KMS-11 (cell line): ENCODE data around the gene AXDND1.

ENCODE experiments used
- H2AFZ ChIP-seq: fragments of 200-600 bp; sonication (generic); 2 replicates; pipeline ENCODE4 v1.6.1; 2016; ENCODE audit warnings: antibody characterized with exemption, mixed run types, low read depth
- H3K27ac ChIP-seq: fragments of 200-600 bp; sonication (generic); 2 replicates; pipeline ENCODE4 v1.6.1; 2016; ENCODE audit warnings: mild to moderate bottlenecking, mixed run types
- H3K27me3 ChIP-seq: fragments of 200-600 bp; sonication (generic); 2 replicates; pipeline ENCODE4 v1.6.1; 2017; ENCODE audit warnings: mild to moderate bottlenecking, low read depth, mixed run types, moderate library complexity; ENCODE audit not compliant: insufficient read depth
- H3K36me3 ChIP-seq: fragments of 200-600 bp; sonication (generic); 2 replicates; pipeline ENCODE4 v1.6.1; 2017; ENCODE audit warnings: mild to moderate bottlenecking, mixed run types; ENCODE audit not compliant: insufficient read depth
- H3K4me1 ChIP-seq: fragments of 200-600 bp; sonication (generic); 2 replicates; pipeline ENCODE4 v1.6.1; 2016; ENCODE audit warnings: mild to moderate bottlenecking, low read depth, mixed run types; ENCODE audit not compliant: poor library complexity, severe bottlenecking
- H3K4me2 ChIP-seq: fragments of 200-600 bp; sonication (generic); 2 replicates; pipeline ENCODE4 v1.7.0; 2016; ENCODE audit warnings: mild to moderate bottlenecking, mixed run types
- H3K4me3 ChIP-seq: fragments of 200-600 bp; sonication (generic); IDR thresholded peaks from 2 replicates; pipeline ENCODE4 v1.6.1; 2017; ENCODE audit warnings: low read depth, low read length, mixed read lengths; ENCODE audit not compliant: insufficient read depth
- H3K79me2 ChIP-seq: fragments of 200-600 bp; sonication (generic); 2 replicates; pipeline ENCODE4 v1.6.1; 2016; ENCODE audit warnings: low read depth, mixed run types; ENCODE audit not compliant: insufficient read depth
- H3K9ac ChIP-seq: fragments of 200-600 bp; sonication (generic); 2 replicates; pipeline ENCODE4 v1.6.1; 2016; ENCODE audit warnings: mild to moderate bottlenecking, mixed run types
- H4K20me1 ChIP-seq: fragments of 200-600 bp; sonication (generic); 2 replicates; pipeline ENCODE4 v1.6.1; 2016; ENCODE audit warnings: mild to moderate bottlenecking, mixed run types; ENCODE audit not compliant: insufficient read depth
- CTCF ChIP-seq: fragments of 200-600 bp; sonication (generic); conservative IDR thresholded peaks from 2 replicates; pipeline ENCODE4 v1.6.1; 2017; ENCODE audit warnings: low read depth, mild to moderate bottlenecking, antibody characterized with exemption, low read length, moderate library complexity, mixed read lengths

The AXDND1 gene

DNA sequence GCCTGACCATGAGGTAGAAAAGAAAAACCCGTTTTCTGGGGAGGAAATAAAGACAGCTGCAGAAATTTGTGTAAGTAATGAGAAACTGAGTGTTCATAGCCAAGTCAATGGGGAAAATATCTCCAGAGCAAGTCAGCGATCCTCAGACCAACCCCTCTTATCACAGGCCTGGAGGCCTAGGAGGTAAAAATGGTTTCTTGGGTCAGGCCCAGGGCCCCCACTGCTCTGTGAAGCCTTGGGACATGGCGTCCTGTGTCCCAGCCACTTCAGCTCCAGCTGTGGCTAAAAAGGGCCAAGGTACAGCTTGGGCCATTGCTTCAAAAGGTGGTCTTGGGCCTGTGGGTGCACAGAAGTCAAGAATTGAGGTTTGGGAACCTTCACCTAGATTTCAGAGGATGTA, 108.9 kb downstream of the AXDND1 start:
- H3K36me3 ChIP-seq, result no peaks in the 10 kb centered on the region
- H3K79me2 ChIP-seq, result no peaks in the 10 kb centered on the region

GRCh38 chr1:179476484-179476883, 110.7 kb downstream of the AXDND1 start:
- no peak overlapping the region for H3K9ac ChIP-seq
- no peaks in the 10 kb centered on the region for H3K27me3 ChIP-seq
- H3K79me2 ChIP-seq, result no peaks in the 10 kb centered on the region
- H2AFZ ChIP-seq, result no peak overlapping the region
- no peak overlapping the region for H3K4me2 ChIP-seq
- no peak for TF ChIP-seq CTCF
- no peak overlapping the region for H3K4me3 ChIP-seq
- H3K27ac ChIP-seq, result no peak overlapping the region
- H4K20me1 ChIP-seq, result no peaks in the 10 kb centered on the region
- H3K4me1 ChIP-seq, result no peaks in the 10 kb centered on the region
- no peaks in the 10 kb centered on the region for H3K36me3 ChIP-seq

More for the DNA sequence above, 108.9 kb downstream of the AXDND1 start:
- Histone ChIP-seq H2AFZ (no peak overlapping the region), H3K9ac (no peak overlapping the region), H4K20me1 (no peaks in the 10 kb centered on the region), H3K4me3 (no peak overlapping the region), H3K4me2 (no peak overlapping the region), H3K27me3 (no peaks in the 10 kb centered on the region), H3K4me1 (no peaks in the 10 kb centered on the region), H3K27ac (no peak overlapping the region)
- no peak for TF ChIP-seq CTCF

DNA sequence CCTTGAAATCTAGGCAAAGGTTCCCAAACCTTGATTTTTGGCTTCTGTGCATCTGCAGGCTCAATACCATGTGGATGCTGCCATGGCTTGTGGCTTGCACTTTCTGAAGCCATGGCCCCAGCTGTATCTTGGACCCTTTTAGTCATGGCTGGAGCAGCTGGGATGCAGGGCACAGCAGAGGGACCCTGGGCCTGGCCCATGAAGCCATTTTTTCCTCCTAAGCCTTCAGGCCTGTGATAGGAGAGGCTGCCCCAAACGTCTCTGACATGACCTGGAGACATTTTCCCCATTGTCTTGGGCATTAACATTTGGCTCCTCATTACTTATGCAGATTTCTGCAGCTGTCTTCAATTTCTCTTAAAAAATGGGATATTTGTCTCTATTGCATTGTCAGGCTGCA, 112.6 kb downstream of the AXDND1 start:
- H3K4me2 ChIP-seq, result no peak overlapping the region
- no peaks in the 10 kb centered on the region for H4K20me1 ChIP-seq
- H3K27ac ChIP-seq, result no peak overlapping the region
- H3K79me2 ChIP-seq, result no peaks in the 10 kb centered on the region
- no peak for TF ChIP-seq CTCF
- H3K27me3 ChIP-seq, result no peaks in the 10 kb centered on the region
- no peaks in the 10 kb centered on the region for H3K36me3 ChIP-seq
- no peaks in the 10 kb centered on the region for H3K4me1 ChIP-seq
- H2AFZ ChIP-seq, result no peak overlapping the region
- no peak overlapping the region for H3K4me3 ChIP-seq
- no peak overlapping the region for H3K9ac ChIP-seq

DNA sequence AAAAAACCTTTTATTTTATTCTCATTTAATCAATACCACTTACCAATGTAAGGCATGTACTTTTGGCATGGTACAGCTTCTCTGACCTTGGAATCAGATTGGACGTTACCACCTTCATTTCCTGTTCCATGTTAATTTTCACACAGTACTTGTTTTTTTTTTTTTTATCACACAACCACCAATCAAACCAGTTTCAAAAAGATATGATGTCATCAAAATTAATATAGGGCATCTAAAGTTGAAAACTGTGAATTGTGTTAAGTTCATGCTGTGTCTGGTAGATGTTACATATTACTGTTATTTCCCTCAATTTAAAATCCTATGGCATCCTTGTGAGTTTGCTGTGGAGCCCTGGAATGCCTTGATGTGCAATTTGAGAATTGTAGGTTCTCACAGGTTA, 124.8 kb downstream of the AXDND1 start:
- Histone ChIP-seq H3K4me3 (no peak overlapping the region), H3K36me3 (no peaks in the 10 kb centered on the region), H3K4me2 (no peak overlapping the region), H3K27ac (no peak overlapping the region), H2AFZ (no peak overlapping the region), H4K20me1 (no peaks in the 10 kb centered on the region), H3K27me3 (no peaks in the 10 kb centered on the region), H3K79me2 (no peaks in the 10 kb centered on the region), H3K9ac (no peak overlapping the region), H3K4me1 (no peaks in the 10 kb centered on the region)
- no peak for TF ChIP-seq CTCF
